GM19023 (cell line): ENCODE data around the gene TSPAN33.
"Not testable (repeated sequence)": the region's sequence is repeated elsewhere in the genome, so short reads cannot be mapped to it uniquely, and the experiment has no call there.

Experiments used
- ATAC-seq: cut with Tn5 transposase; IDR thresholded peaks from one replicate; pipeline ENCODE4 v1.9.1; 2021; ENCODE audit warnings: mild to moderate bottlenecking, moderate library complexity; ENCODE audit not compliant: unreplicated experiment

The TSPAN33 gene

GRCh38 chr7:129169686-129170440 is 25.4 kb downstream of the TSPAN33 start:
- peak; percentile 55 for ATAC-seq

- no peak for ATAC-seq
These were observed 26.0 kb downstream of the TSPAN33 start for GRCh38 chr7:129170441-129171021.

- ATAC-seq = not testable (repeated sequence)
These were observed 29.4 kb downstream of the TSPAN33 start for GRCh38 chr7:129173861-129174260.

GRCh38 chr7:129176916-129177710 is 32.6 kb downstream of the TSPAN33 start:
- ATAC-seq = no peak

- no peak for ATAC-seq
These were observed 40.6 kb downstream of the TSPAN33 start for GRCh38 chr7:129184981-129185670.

- ATAC-seq = no peak
These were observed 42.3 kb downstream of the TSPAN33 start for GRCh38 chr7:129186749-129187260.

GRCh38 chr7:129187681-129188371 is 43.3 kb downstream of the TSPAN33 start:
- ATAC-seq = no peak

GRCh38 chr7:129188372-129188891 is 43.9 kb downstream of the TSPAN33 start, which contains the start of gene SMO:
Gene SMO (plus strand): TSS chr7:129188633. CDS start chr7:129189152, 519 bp downstream.
- peak; percentile 56 for ATAC-seq

GRCh38 chr7:129188892-129189660 is 44.6 kb downstream of the TSPAN33 start:
- ATAC-seq = peak; percentile 27

GRCh38 chr7:129189661-129190310 is 45.3 kb downstream of the TSPAN33 start:
- no peak for ATAC-seq

GRCh38 chr7:129191272-129191671 is 46.8 kb downstream of the TSPAN33 start:
- ATAC-seq = no peak

- no peak for ATAC-seq
These were observed 49.4 kb downstream of the TSPAN33 start for GRCh38 chr7:129193892-129194291.

- no peak for ATAC-seq
These were observed 53.3 kb downstream of the TSPAN33 start for GRCh38 chr7:129197771-129198170.

GRCh38 chr7:129199406-129199805 is 54.9 kb downstream of the TSPAN33 start:
- ATAC-seq = no peak

- no peak for ATAC-seq
These were observed 57.7 kb downstream of the TSPAN33 start for GRCh38 chr7:129202058-129202777.

- no peak for ATAC-seq
These were observed 58.7 kb downstream of the TSPAN33 start for GRCh38 chr7:129203050-129203741.

- no peak for ATAC-seq
These were observed 60.8 kb downstream of the TSPAN33 start for GRCh38 chr7:129205126-129205818.
